Brain microvascular endothelial cell (primary cell): ENCODE data around the gene C1orf87.
A peak's percentile ranks its signal among the peaks of the same experiment; 100 is the strongest.

Experiments used
- DNase-seq: peaks from one replicate; pipeline ENCODE4 v3.0.0-alpha.2; 2020
- H3K27ac ChIP-seq: fragments of 250-450 bp; sonication (Bioruptor Pico); 2 replicates; pipeline ENCODE4 v1.5.1; 2020; ENCODE audit warnings: mild to moderate bottlenecking, moderate library complexity
- H3K27me3 ChIP-seq: fragments of 250-450 bp; sonication (Bioruptor Pico); replicated peaks from 2 replicates; pipeline ENCODE4 v1.5.1; 2020; ENCODE audit warnings: mild to moderate bottlenecking
- H3K36me3 ChIP-seq: fragments of 250-450 bp; sonication (Bioruptor Pico); replicated peaks from 2 replicates; pipeline ENCODE4 v1.5.1; 2020; ENCODE audit warnings: mild to moderate bottlenecking
- H3K4me3 ChIP-seq: 2 replicates; pipeline ENCODE4 v1.5.1; 2011; ENCODE audit warnings: low read depth, mild to moderate bottlenecking, control low read depth, low read length, moderate library complexity
- CTCF ChIP-seq: IDR thresholded peaks from 2 replicates; pipeline ENCODE4 v1.5.1; 2011; ENCODE audit warnings: low read depth, mild to moderate bottlenecking, moderate library complexity, low read length, control low read depth, inconsistent platforms; ENCODE audit errors: missing control alignments
- in situ Hi-C: cut with HindIII; loops from 2 replicates; pipeline ENCODE4 v1.10.0; 2017; ENCODE audit warnings: low sequenced_read_pairs, low pct_ligation_motif_present

C1orf87 gene

GRCh38 chr1:59947047-59947938, 126.3 kb downstream of the C1orf87 start:
- peak; percentile 93 for TF ChIP-seq CTCF
- H3K4me3 ChIP-seq = no peak overlapping the region
- no peak overlapping the region for H3K27ac ChIP-seq
- in situ Hi-C loops = no loop called here
- peak; percentile 63 for DNase-seq
- H3K36me3 ChIP-seq = no peaks in the 10 kb centered on the region
- no peaks in the 10 kb centered on the region for H3K27me3 ChIP-seq

- in situ Hi-C loops = no loop called here
- no peak for TF ChIP-seq CTCF
- no peaks in the 10 kb centered on the region for H3K27me3 ChIP-seq
- no peak overlapping the region for H3K4me3 ChIP-seq
- H3K27ac ChIP-seq = no peak overlapping the region
- no peaks in the 10 kb centered on the region for H3K36me3 ChIP-seq
- no peak for DNase-seq
Observed at GRCh38 chr1:59945790-59946189, 127.8 kb downstream of the C1orf87 start.
